Measurements from ENCODE around the gene CPED1. TPM values are rescaled to one million over a fixed set of nuclear protein-coding genes. Genes with fewer than 3 reads are reported as not detected.
"Not testable (repeated sequence)": the region's sequence is repeated elsewhere in the genome, so short reads cannot be mapped to it uniquely, and the experiment has no call there.

CPED1 gene
- total RNA-seq, 1 donor from 2014 or later, result 1.9 TPM

- not testable (repeated sequence) for DNase-seq
Observed at GRCh38 chr7:121075424-121075841, 86.9 kb downstream of the CPED1 start.

DNA sequence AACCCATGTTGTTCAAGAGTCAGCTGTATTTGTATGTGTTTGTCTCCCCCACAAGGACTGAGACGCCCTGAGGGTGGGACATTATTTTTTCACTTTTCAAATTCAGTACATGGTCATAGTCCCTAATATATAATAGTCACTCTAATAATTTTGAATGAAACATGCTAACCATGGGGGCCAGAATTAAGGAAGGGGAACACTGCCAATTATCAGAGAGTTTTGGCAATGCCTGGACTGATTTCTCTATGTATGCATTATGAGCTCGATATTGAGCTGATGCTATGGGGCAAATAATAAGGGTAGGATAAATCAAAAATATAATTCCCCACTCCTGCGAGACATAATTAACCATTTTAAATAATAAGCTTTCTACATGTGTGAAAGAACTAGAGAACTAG lies 87.4 kb downstream of the CPED1 start:
- no peak for DNase-seq

DNA sequence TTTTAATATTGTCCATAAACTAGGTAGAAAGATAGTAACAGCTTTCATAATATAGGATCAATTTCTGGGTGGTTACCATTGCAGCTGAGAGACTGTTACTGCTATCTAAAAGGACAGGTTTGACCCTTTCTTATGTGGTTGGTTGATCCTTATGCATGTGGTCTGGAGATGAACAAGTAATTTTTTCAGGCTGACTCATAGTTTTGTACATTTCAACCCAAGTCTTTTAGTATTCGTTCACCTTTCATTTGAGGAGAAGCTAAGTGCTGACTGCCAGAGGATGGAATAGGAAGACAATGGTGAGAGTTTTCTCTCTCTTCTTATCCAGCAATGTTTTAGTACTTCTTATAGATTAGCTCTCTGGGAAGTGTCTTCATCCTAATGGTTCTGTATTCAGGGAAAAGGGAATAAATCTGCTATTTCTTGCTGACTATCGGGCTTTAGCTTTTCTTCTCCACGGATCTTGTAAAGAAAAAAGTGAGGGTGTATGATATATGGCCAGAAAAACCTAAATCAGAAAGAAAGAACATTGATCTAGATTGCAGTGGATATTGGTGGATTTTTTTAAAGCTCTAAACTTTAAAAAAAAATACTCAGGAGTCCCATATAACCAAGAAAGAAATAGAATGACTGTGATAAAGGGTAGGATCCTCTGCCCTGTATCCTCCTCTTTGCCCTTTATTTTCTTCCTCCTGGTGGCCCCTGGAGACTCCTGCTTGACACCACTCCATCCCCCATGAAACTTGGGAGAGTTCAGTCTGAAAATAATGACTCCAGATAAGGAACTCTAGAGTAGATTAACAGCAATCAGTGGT lies 88.0 kb downstream of the CPED1 start:
- DNase-seq, result no peak

DNA sequence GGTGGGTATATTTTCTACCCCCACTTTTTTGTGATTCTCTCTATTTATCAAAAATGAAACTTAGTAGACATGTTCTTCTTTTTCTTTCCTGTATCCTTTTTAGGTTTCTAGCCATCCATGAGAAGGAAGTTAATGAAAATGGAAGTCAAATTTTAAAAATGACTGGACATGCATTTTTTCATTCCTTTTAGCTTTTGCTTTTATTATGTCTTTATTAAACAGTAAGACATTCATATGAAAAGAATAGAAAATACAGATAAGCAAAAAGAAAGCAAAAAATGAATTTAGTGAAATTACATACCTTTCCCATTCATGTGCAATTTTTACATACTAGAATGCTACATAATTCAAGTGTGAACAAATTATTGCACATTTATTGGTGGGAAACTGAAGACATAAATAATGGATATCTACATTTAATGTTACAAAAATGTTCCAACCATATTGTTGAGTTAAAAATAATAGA lies 88.7 kb downstream of the CPED1 start:
- DNase-seq, result no peak

GRCh38 chr7:121078701-121079227 lies 90.3 kb downstream of the CPED1 start:
- DNase-seq, result no peak

DNA sequence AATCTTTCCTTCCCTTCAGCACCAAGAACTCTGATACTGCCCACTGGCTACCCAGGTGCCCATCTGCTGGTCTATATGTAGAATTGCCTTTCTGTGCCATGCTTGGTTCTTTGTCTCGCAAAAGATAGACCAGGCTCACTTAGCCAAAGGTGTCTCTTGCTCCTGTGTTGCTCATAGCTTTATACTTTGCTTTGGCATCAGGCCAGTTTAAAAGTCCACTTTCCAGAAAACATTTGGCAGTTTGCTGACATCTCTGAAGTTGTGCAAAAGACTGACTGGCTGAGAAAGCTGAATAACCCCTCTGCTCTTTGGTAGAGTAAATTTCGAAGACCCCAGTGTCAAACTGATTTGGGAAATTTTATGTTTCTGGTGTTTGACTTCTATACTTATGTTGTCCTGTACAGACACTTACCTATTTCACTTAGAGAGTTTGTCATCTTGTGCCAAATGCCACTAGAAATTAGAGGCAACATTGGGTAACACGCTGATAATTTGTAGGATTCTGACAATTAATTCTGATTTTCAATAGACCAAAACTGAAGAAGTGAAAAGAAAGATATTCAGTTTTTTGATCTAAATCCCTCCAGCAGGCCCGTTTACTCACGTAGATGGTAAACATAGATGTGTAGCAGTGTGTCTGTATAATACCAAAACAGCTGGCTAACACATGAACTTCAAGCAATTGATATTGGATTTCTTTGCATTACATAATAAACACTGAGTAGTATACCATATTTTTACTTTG lies 91.1 kb downstream of the CPED1 start:
- no peak for DNase-seq

- no peak for DNase-seq
Observed at GRCh38 chr7:121080257-121080912, 91.9 kb downstream of the CPED1 start.

DNA sequence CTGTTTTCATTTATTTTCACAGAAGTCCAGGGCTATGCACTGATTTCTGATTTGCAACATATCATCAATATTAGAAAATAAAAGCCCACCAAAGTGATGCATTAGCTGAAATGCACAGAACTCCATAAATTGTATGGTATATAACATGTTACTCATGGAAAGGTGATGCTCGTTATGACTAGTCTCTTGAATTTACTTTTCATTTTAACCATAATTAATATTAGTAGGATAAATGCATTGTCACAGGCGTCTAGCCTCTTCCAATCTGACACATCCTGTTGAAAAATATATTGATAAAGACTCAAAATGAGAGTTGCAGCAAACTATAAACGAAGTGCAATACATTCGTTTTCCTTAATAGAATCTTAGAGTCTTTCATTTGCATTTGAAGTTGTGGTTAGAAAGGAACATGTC lies 92.4 kb downstream of the CPED1 start:
- no peak for DNase-seq

DNA sequence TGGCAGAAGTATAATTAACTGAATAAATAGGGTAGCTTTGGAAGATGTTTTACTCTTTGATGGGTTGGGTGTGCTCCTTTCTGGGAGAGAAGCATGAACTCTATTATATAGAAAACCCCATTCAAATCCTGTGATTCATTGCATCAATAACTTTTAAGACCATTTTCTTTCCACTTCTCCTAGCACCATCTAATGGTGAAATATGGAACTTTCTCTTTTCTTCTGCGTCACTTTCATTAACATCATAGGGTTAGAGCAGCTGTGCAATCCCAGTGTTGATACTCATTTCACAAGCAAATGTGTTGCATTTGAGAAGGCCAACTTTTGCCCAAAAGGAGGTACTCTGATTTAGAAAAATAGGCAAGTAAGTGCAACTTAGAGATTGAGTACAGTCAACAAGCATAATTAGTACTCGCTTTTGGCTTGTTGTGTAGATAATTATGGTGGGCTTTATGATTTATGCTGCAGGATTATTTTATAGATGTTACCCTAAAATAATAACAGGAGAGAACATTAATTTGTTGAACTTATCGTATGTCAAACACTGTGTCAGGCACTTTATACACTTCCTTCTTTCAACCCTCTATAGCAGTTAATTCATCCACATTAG lies 92.9 kb downstream of the CPED1 start:
- DNase-seq, result peak; percentile 78

DNA sequence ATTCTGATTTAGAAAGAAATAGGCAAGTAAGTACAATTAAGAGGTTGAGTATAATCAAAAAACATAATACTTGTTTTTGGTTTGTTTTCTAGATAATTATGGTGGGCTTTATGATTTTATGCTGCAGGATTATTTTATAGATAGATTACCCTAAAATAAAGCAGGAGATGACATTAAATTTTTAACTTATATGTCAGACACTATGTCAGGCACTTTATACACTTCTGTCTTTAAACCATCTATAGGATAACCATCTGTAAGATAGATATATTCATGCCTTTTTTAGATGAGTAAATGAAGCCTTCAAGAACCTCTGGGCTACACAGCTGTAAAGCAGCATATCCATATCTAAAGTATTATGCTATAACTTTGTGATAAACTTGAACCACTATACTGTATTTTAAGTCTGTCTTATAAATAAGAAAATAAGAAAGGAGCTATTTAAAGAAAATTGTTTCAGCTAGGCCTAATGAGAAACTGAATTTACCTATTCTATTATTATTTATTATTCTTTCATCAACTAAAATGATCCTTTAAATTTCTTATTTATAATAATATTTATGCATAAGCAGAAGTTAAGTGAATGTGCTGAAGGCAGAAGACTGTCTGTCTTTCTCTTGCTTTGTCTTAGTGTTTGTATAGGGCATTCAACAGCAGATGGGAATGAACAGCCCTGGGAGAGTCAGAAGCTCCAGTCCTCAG lies 94.0 kb downstream of the CPED1 start:
- DNase-seq, result no peak

GRCh38 chr7:121083138-121083789 lies 94.8 kb downstream of the CPED1 start:
- peak; percentile 43 for DNase-seq

DNA sequence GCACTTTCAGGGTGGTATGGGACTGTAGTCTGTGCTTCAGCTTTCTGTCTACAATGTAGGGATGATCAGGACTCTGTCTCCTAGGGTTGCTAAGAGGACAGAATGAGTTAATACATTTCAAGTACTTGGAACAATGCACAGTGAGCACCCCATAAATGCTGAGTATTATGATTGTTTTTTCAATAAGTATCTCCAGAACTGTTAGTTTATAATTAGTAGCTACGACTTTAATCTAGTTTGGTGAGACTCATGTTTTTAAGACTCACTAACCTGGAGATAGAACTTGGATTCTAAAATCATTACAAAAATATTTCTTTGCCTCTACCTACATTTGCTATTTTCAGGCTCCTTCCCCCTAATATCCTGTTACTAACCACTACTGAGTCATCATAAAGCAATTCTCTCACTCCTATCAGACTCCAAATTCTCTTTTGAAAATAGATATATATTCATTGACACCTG lies 95.3 kb downstream of the CPED1 start:
- DNase-seq, result no peak

- DNase-seq, result no peak
Observed at GRCh38 chr7:121084256-121084655, 95.7 kb downstream of the CPED1 start.

DNA sequence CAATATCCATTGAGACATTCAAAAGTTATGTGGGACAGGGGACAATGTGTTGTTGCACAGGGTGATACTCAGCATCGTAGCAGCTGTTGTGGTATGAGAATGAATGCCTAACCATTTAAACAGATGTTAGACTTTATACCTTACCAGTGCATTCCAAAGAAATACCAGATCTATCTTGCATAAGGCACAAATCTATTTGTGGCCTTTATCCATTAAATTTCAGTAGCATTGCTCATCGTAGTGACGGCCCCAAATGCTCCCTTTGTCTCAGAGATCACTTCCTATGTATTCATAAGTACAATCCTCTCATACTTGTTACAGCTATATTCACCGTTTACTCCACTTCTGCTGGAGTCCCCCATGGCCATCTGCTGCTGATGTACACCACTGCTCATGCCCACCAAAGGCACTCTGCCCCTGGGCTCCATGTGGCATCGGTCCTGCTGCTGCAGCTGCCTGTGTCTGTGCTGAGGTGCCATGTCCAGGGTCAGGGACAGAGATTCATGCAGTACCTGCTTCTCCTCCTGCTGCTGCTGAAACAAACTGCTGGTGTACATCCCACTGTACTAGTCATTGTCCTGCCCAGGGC lies 96.3 kb downstream of the CPED1 start:
- peak; percentile 73 for DNase-seq

DNA sequence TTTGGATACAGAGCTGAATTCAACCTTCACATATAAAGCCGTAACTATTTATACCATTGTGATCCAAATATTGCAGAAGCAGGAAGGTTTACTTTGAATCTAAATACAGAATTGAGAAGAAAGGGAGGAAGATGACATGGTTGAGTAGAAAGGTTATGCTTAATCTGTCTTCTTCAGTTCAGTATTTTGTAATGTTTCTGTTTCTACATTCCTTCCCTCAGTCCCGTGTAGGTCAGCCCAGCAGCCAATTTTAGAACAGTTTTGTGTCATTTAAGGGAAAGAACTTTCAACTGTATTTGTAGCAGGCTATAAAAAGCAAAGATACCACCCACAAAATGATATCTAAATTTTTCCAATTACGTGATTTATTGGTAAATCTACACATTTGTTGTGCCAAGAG lies 97.4 kb downstream of the CPED1 start:
- no peak for DNase-seq

- DNase-seq, result no peak
Observed at GRCh38 chr7:121088870-121089269, 100.4 kb downstream of the CPED1 start.

- no peak for DNase-seq
Observed at GRCh38 chr7:121094829-121095228, 106.3 kb downstream of the CPED1 start.

DNA sequence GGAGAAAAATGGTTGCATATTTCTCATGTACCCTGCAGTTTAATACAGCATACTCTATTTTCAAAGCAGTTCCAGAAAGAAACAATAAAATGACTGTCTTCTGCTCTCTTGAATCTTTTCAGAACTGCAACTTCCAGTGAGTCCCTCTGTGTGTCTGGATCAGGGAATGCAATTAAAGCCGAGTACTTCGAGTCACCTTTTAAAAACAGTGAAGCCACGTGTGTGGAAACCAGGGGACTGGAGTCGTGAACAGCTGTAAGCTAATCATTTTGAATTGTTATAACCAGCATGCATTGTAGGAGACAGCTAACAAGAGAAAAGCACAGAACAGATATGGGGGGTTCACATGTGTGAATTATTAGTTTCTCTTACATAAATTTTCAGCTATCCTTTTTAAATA lies 109.1 kb downstream of the CPED1 start:
- no peak for DNase-seq

- no peak for DNase-seq
Observed at GRCh38 chr7:121099572-121099971, 111.1 kb downstream of the CPED1 start.

DNA sequence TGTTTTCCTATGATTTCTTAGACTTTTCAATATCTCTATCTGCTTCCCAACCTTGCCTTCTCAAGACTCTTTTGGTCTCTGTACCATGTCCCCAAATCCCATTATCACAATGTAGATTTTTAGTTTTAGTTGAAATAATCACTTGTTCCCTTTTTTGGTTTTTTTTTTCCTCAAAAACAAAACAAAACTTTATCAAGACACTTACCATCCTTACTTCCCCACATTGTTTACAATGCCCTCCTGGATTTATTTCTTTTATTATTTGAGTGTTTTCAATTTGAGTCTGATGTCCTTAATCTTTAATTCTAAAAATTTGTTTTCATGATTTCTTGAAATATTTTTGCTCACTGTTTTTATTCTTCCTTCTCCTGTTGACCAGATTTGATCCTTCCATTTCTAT lies 112.6 kb downstream of the CPED1 start:
- no peak for DNase-seq

DNA sequence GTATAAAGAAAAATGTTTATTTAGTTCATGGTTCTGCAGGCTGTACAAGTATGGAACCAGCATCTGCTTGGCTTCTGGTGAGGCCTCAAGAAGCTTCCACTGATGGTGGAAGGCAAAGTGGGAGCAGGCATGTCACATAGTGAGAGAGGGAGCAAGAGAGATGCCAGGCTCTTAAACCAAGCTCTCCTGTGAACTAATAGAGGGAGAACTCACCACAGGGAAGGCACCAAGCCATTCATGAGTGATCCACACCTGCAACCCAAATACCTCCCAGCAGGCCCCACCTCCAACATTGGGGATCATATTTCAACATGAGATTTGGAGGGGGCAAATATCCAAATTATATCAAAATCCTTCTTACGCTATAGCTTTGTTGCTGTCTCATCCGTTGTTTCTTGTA lies 113.1 kb downstream of the CPED1 start:
- no peak for DNase-seq
